GM12878 (cell line): ENCODE results near the gene MEGF6. TPM values are rescaled to one million over a fixed set of nuclear protein-coding genes. Genes with fewer than 3 reads are reported as not detected.

Source experiments
- BCL3 ChIP-seq: IDR thresholded peaks from 2 replicates; pipeline ENCODE4 v1.6.1; 2011; ENCODE audit warnings: borderline replicate concordance, low read depth, mild to moderate bottlenecking, moderate library complexity, low read length; ENCODE audit not compliant: insufficient read depth, poor library complexity, severe bottlenecking
- ELK1 ChIP-seq: IDR thresholded peaks from 2 replicates; pipeline ENCODE4 v1.6.1; 2012; ENCODE audit warnings: low read depth, low read length, improper control_type of control experiment
- MAX ChIP-seq: IDR thresholded peaks from 2 replicates; pipeline ENCODE4 v1.6.1; 2012; ENCODE audit warnings: low read depth, low read length, improper control_type of control experiment
- POLR2AphosphoS5 ChIP-seq: IDR thresholded peaks from 2 replicates; pipeline ENCODE4 v1.6.1; 2011; ENCODE audit warnings: mild to moderate bottlenecking, low read length, inconsistent platforms
- RCOR1 ChIP-seq: conservative IDR thresholded peaks from 2 replicates; pipeline ENCODE4 v1.6.1; 2012; ENCODE audit warnings: low read depth, low read length, improper control_type of control experiment
- RELA ChIP-seq: fragments of 450-650 bp; IDR thresholded peaks from 2 replicates; pipeline ENCODE4 v1.8.0; 2014; ENCODE audit warnings: borderline replicate concordance; ENCODE audit not compliant: partially characterized antibody
- REST ChIP-seq: IDR thresholded peaks from 2 replicates; pipeline ENCODE4 v1.6.1; 2012; ENCODE audit warnings: mild to moderate bottlenecking, low read depth, low read length
- polyA plus RNA-seq, 11 experiments: library from polyadenylated mRNA; depleted of rRNA in 4 of 11; unstranded in 6 of 11; stranded (reverse) in 5 of 11; fragments of >200 nt; fragmentation: Nextera tagmentation in 4 of 11; fragmentation: Illumina TruSeq in 1 of 11; extraction: Ambion mirVana in 4 of 11; extraction: Trizol in 1 of 11; gene quantifications; 1 replicate in 1 of 11; 2 replicates in 10 of 11; pipeline versions ENCODE4 v1.2.1 to v1.2.3, GENCODE V29; 2011 to 2016; ENCODE audit warnings: inconsistent platforms in 2 of 11, missing spikeins in 2 of 11, low read depth in 1 of 11
- total RNA-seq, 4 experiments: library from RNA; depleted of rRNA in 3 of 4; stranded (reverse); fragments of >200 nt in 3 of 4; fragmentation: Illumina TruSeq in 1 of 4; extraction: Trizol in 1 of 4; gene quantifications; 2 replicates each; pipeline versions ENCODE4 v1.2.1 to v1.2.3, GENCODE V29; 2013 to 2021

Gene MEGF6
- total and polyA plus RNA-seq, 10 of the 15 experiments (the other 5 are each of a cell fraction or from before 2014, with no cell fraction given): 0.03 to 0.41 TPM; not detected in 8

- TF ChIP-seq BCL3 (no peak), ELK1 (no peak), REST (no peak), RCOR1 (no peak), RELA (no peak), POLR2AphosphoS5 (no peak), MAX (no peak)
These were observed 41.9 kb downstream of the MEGF6 start (continued) for GRCh38 chr1:3569436-3569835.
